Measurements from ENCODE around the gene SSC5D.

Gene SSC5D

DNA sequence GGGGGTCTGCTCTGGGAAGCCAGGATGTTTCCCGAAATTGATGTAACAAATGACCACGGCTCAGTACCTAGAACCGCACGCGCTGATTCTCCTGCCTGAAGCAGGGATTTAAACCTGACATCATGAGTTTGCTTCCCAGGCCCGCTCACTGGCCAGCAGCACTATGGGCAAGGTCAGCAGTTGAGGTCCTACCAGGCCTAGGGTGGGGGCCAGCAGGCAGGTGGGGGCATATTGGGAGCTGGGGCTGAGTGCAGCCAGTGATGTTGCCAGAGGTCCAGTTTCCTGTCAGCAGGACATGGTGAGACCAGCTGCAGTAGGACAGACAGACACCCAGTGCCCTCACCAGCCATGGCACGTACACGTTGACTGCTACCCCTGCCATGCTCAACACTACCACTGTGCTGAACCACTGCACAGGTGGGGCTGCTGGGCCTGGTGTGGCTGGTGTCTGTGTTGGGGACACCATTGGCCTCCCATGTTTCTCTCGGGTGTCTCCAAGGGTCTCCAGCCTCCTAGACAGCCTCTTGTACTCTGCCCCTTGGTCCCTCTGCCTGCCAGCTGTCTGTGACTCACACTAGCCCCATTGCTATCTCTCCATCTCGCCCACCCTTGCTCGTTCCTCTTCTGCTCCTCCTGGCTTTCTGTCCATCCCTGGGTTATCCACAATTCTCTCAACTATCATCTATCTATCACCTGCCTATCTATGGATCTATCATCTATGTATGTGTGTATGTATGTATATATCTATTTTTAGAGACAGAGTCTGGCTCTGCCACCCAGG, 22.6 kb upstream of the SSC5D start:
- no peaks in the 10 kb centered on the region for H3K36me3 ChIP-seq (ENCODE audit: control insufficient read depth, insufficient read depth, low read length)
- peaks cover 31% of the 10 kb centered on the region for H3K4me1 ChIP-seq (ENCODE audit: control insufficient read depth, insufficient read depth, low read length)
- H3K9ac ChIP-seq (ENCODE audit: low read length): no peak overlapping the region
- no peak overlapping the region for H3K27ac ChIP-seq (ENCODE audit: low read depth, low read length)
- H3K4me3 ChIP-seq (ENCODE audit: low read depth, low read length): no peak overlapping the region
- peaks cover 62% of the 10 kb centered on the region for H3K27me3 ChIP-seq (ENCODE audit: control insufficient read depth, insufficient read depth, low read length)
- H3K9me3 ChIP-seq (ENCODE audit: control insufficient read depth, insufficient read depth, low read depth, low read length): no peaks in the 10 kb centered on the region

DNA sequence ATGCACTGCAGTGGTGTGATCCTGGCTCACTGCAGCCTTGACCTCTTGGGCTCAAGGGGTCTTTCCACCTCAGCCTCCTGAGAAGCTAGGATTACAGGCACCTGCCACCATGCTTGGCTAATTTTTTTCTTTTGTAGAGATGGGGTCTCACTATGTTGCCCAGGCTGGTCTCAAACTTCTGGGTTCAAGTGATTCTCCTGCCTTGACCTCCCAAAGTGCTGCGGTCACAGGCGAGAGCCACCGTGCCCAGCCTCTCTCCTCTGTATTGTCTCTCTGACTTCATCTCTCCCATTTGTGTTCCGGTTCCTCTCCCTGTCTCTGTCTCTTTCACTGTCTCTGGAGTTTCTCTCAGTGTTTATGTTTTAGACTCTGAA, 22.0 kb upstream of the SSC5D start:
- no peaks in the 10 kb centered on the region for H3K36me3 ChIP-seq (ENCODE audit: control insufficient read depth, insufficient read depth, low read length)
- H3K4me3 ChIP-seq (ENCODE audit: low read depth, low read length): no peak overlapping the region
- peaks cover 62% of the 10 kb centered on the region for H3K27me3 ChIP-seq (ENCODE audit: control insufficient read depth, insufficient read depth, low read length)
- H3K9me3 ChIP-seq (ENCODE audit: control insufficient read depth, insufficient read depth, low read depth, low read length): no peaks in the 10 kb centered on the region
- H3K9ac ChIP-seq (ENCODE audit: low read length): no peak overlapping the region
- H3K27ac ChIP-seq (ENCODE audit: low read depth, low read length): no peak overlapping the region
- H3K4me1 ChIP-seq (ENCODE audit: control insufficient read depth, insufficient read depth, low read length): peaks cover 29% of the 10 kb centered on the region

DNA sequence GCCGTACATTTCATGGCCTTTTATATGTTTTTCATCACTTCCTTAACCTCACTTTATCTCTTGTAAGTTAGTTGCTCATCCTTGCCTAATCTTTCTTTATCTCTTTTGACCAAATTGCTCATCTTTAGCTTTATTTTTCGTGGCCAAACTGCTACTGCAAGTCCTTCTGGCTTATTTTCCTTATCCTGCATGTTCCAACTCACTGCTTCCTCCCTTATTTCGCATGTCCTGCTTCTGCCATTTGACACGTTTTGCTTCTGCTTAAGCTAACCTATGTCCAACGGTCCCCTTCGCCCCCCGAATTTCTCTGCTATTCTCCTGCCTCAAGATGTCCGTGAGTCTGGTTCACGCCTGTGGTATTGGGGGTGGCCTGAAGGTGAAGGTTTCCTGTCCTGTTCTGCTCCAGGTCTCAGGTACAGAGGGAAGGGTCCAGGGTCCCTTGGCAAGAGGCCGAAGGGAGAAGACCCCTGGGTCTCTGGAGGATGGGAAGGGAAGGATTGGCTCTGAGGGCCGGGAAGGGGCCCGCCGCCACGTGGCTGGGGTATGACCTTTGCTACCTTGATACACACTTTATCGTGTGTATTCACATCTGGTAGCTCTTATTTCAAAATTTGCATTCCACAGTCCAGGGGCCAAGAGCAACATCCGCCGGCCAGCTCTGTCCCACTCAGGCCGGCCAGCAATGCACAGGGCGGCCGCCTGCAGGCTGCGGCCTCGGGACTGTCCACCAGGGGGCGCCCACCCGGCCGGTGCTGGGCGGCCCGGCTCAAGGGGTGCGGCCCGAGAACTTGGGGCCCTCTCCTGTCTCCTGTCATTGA, 20.8 kb upstream of the SSC5D start:
- Histone ChIP-seq H3K27me3 (ENCODE audit: control insufficient read depth, insufficient read depth, low read length) (peaks cover 58% of the 10 kb centered on the region), H3K9ac (ENCODE audit: low read length) (no peak overlapping the region), H3K36me3 (ENCODE audit: control insufficient read depth, insufficient read depth, low read length) (no peaks in the 10 kb centered on the region), H3K27ac (ENCODE audit: low read depth, low read length) (no peak overlapping the region), H3K4me3 (ENCODE audit: low read depth, low read length) (no peak overlapping the region), H3K4me1 (ENCODE audit: control insufficient read depth, insufficient read depth, low read length) (peaks cover 29% of the 10 kb centered on the region), H3K9me3 (ENCODE audit: control insufficient read depth, insufficient read depth, low read depth, low read length) (no peaks in the 10 kb centered on the region)

DNA sequence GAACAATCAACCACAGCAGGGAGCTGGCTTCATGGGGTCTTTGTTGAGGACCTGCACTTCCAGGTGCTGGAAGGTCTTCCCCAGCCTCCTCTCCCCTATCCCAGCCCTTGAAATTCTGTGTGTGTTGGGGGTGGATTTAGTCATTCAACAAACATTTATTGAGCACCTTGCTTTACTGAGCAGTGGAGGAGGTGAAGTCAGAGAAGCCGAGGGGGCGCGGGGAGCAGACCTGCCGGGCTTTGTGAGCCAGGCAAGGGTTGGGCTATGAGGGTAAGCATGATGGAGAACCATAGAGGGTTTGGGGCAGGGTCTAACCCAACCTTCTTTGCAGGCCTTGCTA, 20.2 kb upstream of the SSC5D start:
- Histone ChIP-seq H3K36me3 (ENCODE audit: control insufficient read depth, insufficient read depth, low read length) (no peaks in the 10 kb centered on the region), H3K27me3 (ENCODE audit: control insufficient read depth, insufficient read depth, low read length) (peaks cover 52% of the 10 kb centered on the region), H3K27ac (ENCODE audit: low read depth, low read length) (no peak overlapping the region), H3K9ac (ENCODE audit: low read length) (no peak overlapping the region), H3K9me3 (ENCODE audit: control insufficient read depth, insufficient read depth, low read depth, low read length) (no peaks in the 10 kb centered on the region), H3K4me3 (ENCODE audit: low read depth, low read length) (no peak overlapping the region), H3K4me1 (ENCODE audit: control insufficient read depth, insufficient read depth, low read length) (peaks cover 31% of the 10 kb centered on the region)

DNA sequence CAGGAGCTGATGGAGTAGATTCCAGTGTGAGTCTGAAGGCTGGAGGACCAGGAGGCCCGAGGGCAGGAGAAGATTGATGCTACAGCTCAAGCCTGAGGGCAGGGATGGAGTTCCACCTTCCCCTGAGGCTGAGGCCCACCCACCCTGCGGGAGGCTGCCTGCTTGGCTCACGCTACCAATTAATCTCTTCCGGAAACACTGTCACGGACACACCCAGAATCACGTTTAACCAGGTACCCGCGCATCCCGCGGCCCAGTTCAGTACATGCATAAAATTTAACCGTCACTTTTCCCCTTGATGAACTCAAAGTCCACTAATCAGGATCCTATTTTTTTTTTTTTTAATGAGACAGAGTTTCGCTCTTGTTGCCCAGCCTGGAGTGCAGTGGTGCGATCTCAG, 17.0 kb upstream of the SSC5D start:
- H3K27ac ChIP-seq (ENCODE audit: low read depth, low read length): no peak overlapping the region
- H3K4me3 ChIP-seq (ENCODE audit: low read depth, low read length): no peak overlapping the region
- no peak overlapping the region for H3K9ac ChIP-seq (ENCODE audit: low read length)
- peaks cover 20% of the 10 kb centered on the region; the same call in 1 of the 2 replicates for H3K27me3 ChIP-seq (ENCODE audit: control insufficient read depth, insufficient read depth, low read length)
- H3K4me1 ChIP-seq (ENCODE audit: control insufficient read depth, insufficient read depth, low read length): peaks cover 30% of the 10 kb centered on the region
- no peaks in the 10 kb centered on the region for H3K9me3 ChIP-seq (ENCODE audit: control insufficient read depth, insufficient read depth, low read depth, low read length)
- no peaks in the 10 kb centered on the region for H3K36me3 ChIP-seq (ENCODE audit: control insufficient read depth, insufficient read depth, low read length)

DNA sequence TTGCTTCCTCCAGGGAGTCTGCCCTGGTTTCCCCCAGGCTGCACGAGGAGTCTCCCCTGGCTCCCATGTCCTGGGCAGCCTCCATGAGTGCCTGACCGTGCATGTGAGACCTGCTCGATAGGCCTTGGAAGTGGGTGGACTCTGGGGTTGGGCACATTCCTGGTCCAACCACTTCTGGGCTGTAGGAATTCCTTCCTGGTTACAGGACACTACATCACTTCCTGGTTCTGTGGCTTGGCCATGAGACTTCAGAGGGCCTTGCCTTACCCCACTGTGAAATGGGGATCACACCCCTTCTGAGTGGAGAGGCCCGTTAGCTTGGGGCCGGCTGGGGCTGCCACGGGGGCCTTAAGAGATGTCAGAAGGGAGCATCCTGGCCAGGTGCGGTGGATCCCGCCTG, 15.8 kb upstream of the SSC5D start:
- no peaks in the 10 kb centered on the region for H3K9me3 ChIP-seq (ENCODE audit: control insufficient read depth, insufficient read depth, low read depth, low read length)
- no peak overlapping the region for H3K9ac ChIP-seq (ENCODE audit: low read length)
- no peaks in the 10 kb centered on the region for H3K36me3 ChIP-seq (ENCODE audit: control insufficient read depth, insufficient read depth, low read length)
- H3K4me3 ChIP-seq (ENCODE audit: low read depth, low read length): no peak overlapping the region
- no peak overlapping the region for H3K27ac ChIP-seq (ENCODE audit: low read depth, low read length)
- peaks cover 8% of the 10 kb centered on the region; the same call in 1 of the 2 replicates for H3K27me3 ChIP-seq (ENCODE audit: control insufficient read depth, insufficient read depth, low read length)
- peaks cover 28% of the 10 kb centered on the region for H3K4me1 ChIP-seq (ENCODE audit: control insufficient read depth, insufficient read depth, low read length)

DNA sequence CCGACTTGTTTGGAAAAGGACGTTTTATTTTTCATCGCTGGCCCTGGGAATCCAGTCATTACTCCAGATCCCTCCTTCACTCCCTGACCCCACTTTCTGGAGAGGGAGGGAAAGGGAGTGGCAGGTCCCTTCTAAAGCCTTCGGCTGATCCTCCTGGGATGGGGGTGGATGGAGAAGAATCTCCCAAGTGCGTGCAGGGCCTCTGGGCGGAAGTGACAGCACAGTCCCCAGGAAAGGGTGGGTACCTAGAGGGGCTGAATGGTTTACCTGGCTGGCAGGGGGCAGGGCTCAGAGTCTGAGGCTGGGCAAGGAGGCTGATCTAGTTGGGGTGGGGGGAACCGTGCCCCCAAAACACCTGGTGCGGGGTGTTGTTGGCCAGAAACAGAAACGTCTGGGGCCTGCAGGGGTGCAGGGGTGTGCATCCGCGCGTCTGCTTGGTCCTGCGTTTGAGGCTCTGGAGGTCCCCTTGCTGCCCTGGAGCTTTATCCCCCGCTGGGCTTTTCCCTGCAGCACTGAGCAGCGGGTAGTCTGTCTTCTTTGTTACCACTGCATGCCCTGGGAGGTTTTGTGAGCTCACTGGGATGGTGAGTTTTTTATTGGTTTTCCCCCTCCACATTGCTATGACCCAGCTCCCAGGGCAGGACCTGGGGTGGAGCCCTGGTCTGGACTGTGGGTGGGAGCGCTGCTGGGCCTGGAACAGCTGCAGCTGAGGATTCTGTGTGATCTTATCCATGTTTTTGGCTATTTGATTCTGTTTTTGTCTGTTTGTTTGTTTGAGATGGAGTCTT, 14.8 kb upstream of the SSC5D start:
- Histone ChIP-seq H3K9ac (ENCODE audit: low read length) (peak overlapping the region; percentile 59), H3K27me3 (ENCODE audit: control insufficient read depth, insufficient read depth, low read length) (no peaks in the 10 kb centered on the region)

DNA sequence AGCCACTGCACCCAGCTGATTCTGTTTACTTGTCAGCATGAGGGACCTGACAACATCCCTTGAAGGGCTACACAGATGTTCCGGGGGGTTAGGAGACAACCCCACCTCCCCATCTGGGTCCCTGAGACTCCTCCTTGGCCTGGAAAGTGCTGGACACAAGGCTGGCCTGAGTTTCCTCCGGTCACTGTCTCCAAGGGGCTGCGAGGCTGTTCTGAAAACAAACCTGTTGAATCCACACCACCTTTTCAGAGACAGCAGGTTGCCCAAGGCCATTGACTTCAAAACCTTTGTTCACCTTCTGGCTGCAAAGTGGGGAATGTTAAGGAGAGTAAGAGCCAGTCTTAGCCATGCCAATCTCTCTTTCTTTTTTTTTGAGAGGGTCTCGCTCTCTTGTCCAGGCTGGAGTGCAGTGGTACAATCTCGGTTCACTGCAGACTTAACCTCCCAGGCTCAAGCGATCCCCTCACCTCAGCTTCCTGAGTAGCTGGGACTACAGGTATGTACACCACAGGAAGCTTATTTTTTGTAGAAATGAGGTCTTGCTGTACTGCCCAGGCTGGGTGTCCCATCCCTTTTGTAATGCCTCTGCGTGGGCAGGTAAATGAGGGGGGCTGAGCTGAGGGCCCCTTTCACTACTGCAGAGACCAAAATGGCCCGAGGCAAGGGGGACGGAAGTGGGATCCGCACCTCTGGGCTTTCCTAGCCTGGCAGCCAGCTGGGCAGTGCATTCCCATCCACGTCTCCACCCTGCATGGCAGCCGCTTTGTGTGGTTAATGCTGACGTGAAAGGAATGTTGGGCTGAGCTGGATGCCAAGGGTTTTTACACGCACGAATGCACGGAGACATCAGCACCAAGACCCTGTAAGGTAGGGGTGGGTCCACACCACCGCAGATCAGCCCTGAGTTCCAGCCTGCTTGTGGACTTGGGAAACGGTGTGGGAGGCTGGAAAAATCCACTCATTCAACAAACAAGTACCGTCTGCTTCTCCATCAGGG, 13.7 kb upstream of the SSC5D start:
- Histone ChIP-seq H3K27ac (ENCODE audit: low read depth, low read length) (peak overlapping the region; percentile 7; the same call in 1 of the 2 replicates), H3K4me1 (ENCODE audit: control insufficient read depth, insufficient read depth, low read length) (peaks cover 26% of the 10 kb centered on the region), H3K9ac (ENCODE audit: low read length) (peak overlapping the region; percentile 59), H3K4me3 (ENCODE audit: low read depth, low read length) (no peak overlapping the region), H3K9me3 (ENCODE audit: control insufficient read depth, insufficient read depth, low read depth, low read length) (no peaks in the 10 kb centered on the region), H3K36me3 (ENCODE audit: control insufficient read depth, insufficient read depth, low read length) (no peaks in the 10 kb centered on the region), H3K27me3 (ENCODE audit: control insufficient read depth, insufficient read depth, low read length) (no peaks in the 10 kb centered on the region)

More for the DNA sequence above, 14.8 kb upstream of the SSC5D start:
- H3K4me3 ChIP-seq (ENCODE audit: low read depth, low read length): peak overlapping the region; percentile 27; the same call in 1 of the 2 replicates
- H3K36me3 ChIP-seq (ENCODE audit: control insufficient read depth, insufficient read depth, low read length): no peaks in the 10 kb centered on the region
- H3K4me1 ChIP-seq (ENCODE audit: control insufficient read depth, insufficient read depth, low read length): peaks cover 26% of the 10 kb centered on the region
- no peaks in the 10 kb centered on the region for H3K9me3 ChIP-seq (ENCODE audit: control insufficient read depth, insufficient read depth, low read depth, low read length)
- H3K27ac ChIP-seq (ENCODE audit: low read depth, low read length): peak overlapping the region; percentile 44; the same call in 1 of the 2 replicates

DNA sequence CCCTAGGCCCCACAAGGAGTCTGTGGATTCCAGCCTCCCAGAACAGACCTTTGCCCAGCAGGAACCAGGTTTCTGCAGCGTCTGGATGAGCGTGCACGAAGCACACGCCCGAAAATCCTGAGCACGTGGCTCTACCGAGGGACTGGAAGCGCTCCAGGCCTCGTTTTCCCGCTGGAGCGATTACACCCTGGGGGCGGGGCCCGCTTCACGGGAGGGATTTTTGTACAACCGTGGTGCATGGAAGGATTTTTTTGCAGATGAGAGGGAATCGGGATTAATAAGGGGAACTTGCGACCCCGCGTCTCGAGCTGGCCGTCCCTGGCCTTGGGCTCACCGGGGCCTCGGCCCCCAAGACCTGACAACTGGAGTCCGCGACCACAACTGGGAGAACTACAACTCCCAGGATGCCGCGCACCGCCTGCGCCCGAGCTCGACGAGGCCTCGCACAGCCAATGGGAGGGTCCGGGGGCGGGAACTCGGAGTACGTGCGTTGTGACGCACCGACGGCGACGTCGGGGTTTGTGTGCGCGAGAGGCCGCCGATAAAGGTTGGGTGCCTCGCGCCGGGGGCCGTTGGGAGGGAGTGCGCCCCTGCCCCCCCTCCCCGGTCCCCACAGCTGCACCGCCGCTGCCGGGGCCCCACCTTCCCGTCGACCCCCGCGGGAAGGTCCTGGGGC, 12.0 kb upstream of the SSC5D start, which contains the start of gene ZNF628:
ZNF628 (plus strand) TSS at position 518 of the 676 bp plus-strand sequence. CDS start 3,294 bp downstream, outside the sequence.
- peaks cover 32% of the 10 kb centered on the region for H3K4me1 ChIP-seq (ENCODE audit: control insufficient read depth, insufficient read depth, low read length)
- H3K9me3 ChIP-seq (ENCODE audit: control insufficient read depth, insufficient read depth, low read depth, low read length): no peaks in the 10 kb centered on the region
- peak within 1 kb of the TSS; percentile 36 for H3K27ac ChIP-seq (ENCODE audit: low read depth, low read length)

More for the DNA sequence above, 12.0 kb upstream of the SSC5D start, which contains the start of gene ZNF628:
- no peaks in the 10 kb centered on the region for H3K27me3 ChIP-seq (ENCODE audit: control insufficient read depth, insufficient read depth, low read length)
- H3K36me3 ChIP-seq (ENCODE audit: control insufficient read depth, insufficient read depth, low read length): no peaks in the 10 kb centered on the region
- peak within 1 kb of the TSS; percentile 78 for H3K4me3 ChIP-seq (ENCODE audit: low read depth, low read length)
- peak within 1 kb of the TSS; percentile 61 for H3K9ac ChIP-seq (ENCODE audit: low read length)

Data from HUES6 (cell line).